AG09309 (cell line): Measurements from ENCODE around the gene BTBD9.

ENCODE experiments used
- DNase-seq: peaks from one replicate; pipeline ENCODE4 v3.0.0-alpha.2; 2010; ENCODE audit warnings: low read depth
- H3K4me3 ChIP-seq: 2 replicates; pipeline ENCODE4 v1.5.1; 2011; ENCODE audit warnings: mild to moderate bottlenecking, low read depth, low read length, moderate library complexity; ENCODE audit not compliant: control insufficient read depth
- CTCF ChIP-seq: IDR thresholded peaks from 2 replicates; pipeline ENCODE4 v1.5.1; 2011; ENCODE audit warnings: mild to moderate bottlenecking, low read depth, low read length, inconsistent platforms; ENCODE audit not compliant: insufficient read depth, control insufficient read depth; ENCODE audit errors: missing control alignments

BTBD9 gene

GRCh38 chr6:38153798-38154345, 485.9 kb downstream of the BTBD9 start:
- no peak overlapping the region for H3K4me3 ChIP-seq
- no peak for DNase-seq
- no peak for TF ChIP-seq CTCF

GRCh38 chr6:38153076-38153797, 486.5 kb downstream of the BTBD9 start:
- no peak for DNase-seq
- no peak overlapping the region for H3K4me3 ChIP-seq
- TF ChIP-seq CTCF: no peak

- no peak for DNase-seq
- H3K4me3 ChIP-seq: no peak overlapping the region
- no peak for TF ChIP-seq CTCF
Observed at GRCh38 chr6:38152620-38153019, 487.1 kb downstream of the BTBD9 start.

GRCh38 chr6:38151580-38152500, 487.9 kb downstream of the BTBD9 start:
- no peak for DNase-seq
- TF ChIP-seq CTCF: no peak
- no peak overlapping the region for H3K4me3 ChIP-seq

- no peak overlapping the region for H3K4me3 ChIP-seq
- TF ChIP-seq CTCF: no peak
- no peak for DNase-seq
Observed at GRCh38 chr6:38150681-38151296, 488.9 kb downstream of the BTBD9 start.

GRCh38 chr6:38150021-38150420, 489.7 kb downstream of the BTBD9 start:
- H3K4me3 ChIP-seq: no peak overlapping the region
- TF ChIP-seq CTCF: no peak
- no peak for DNase-seq
